ENCODE results near the gene JMJD1C.

Gene JMJD1C

DNA sequence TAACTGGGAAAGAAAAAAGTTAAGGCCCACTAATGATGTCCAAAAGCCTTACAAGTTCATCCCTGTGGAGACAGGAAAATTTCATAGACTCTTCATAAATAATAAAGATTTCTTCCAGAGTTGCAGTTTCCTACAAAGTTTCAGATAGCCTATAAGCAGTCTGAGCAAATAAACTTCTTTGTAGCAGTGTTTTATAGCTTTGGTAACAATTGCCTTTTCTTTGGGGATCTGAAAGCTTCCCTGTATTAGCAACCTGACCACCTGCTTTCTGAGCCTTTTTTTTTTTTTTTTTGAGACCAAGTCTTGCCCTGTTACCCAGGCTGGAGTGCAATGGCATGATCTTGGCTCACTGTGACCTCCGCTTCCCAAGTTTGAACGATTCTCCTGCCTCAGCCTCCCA lies 182.7 kb downstream of the JMJD1C start:
- Histone ChIP-seq H2BK120ac (ENCODE audit: low read depth, low read length) (no peak overlapping the region), H3K36me3 (ENCODE audit: control insufficient read depth in 1 of 2, insufficient read depth in 2 of 2, low read depth in 1 of 2, low read length in 2 of 2) (no peaks in the 10 kb centered on the region), H3K4ac (ENCODE audit: low read depth in 1 of 2, low read length in 2 of 2) (no peak overlapping the region), H3K9me3 (ENCODE audit: control insufficient read depth, low read length) (no peaks in the 10 kb centered on the region), H4K91ac (ENCODE audit: low read length) (no peak overlapping the region), H3K4me3 (ENCODE audit: insufficient read depth in 1 of 2, low read depth in 1 of 2, low read length in 2 of 2) (no peak overlapping the region), H2AFZ (ENCODE audit: low read depth, low read length) (no peak overlapping the region), H2BK12ac (ENCODE audit: low read length in 2 of 2) (no peak overlapping the region), H2BK15ac (ENCODE audit: low read depth, poor library complexity, severe bottlenecking) (no peak overlapping the region), H3K18ac (ENCODE audit: low read depth in 1 of 2, low read length in 2 of 2) (no peak overlapping the region), H3K4me1 (ENCODE audit: control insufficient read depth, insufficient read depth, low read depth, low read length) (peaks cover 3% of the 10 kb centered on the region), H3K79me1 (replicated peaks; ENCODE audit: low read length, poor library complexity, severe bottlenecking) (peaks cover 15% of the 10 kb centered on the region), H3K27me3 (ENCODE audit: control insufficient read depth in 1 of 2, insufficient read depth in 1 of 2, low read length in 2 of 2) (no peaks in the 10 kb centered on the region), H2BK5ac (ENCODE audit: low read depth, low read length, poor library complexity, severe bottlenecking) (no peak overlapping the region), H2AK5ac (ENCODE audit: low read length, severe bottlenecking) (no peak overlapping the region), H3K4me2 (ENCODE audit: low read length, poor library complexity, severe bottlenecking) (no peak overlapping the region), H3K9ac (ENCODE audit: low read length) (no peak overlapping the region), H4K8ac (ENCODE audit: low read length) (no peak overlapping the region), H3K14ac (ENCODE audit: low read length in 2 of 2) (no peak overlapping the region), H3K23ac (ENCODE audit: low read length in 2 of 2) (no peak overlapping the region), H3K27ac (ENCODE audit: low read length, poor library complexity, severe bottlenecking) (no peak overlapping the region)
- no peak for DNase-seq
- WGBS = no CpG with 5 or more reads among the region's 2 CpGs

GRCh38 chr10:63281967-63282366 lies 183.8 kb downstream of the JMJD1C start:
- Histone ChIP-seq H4K91ac (ENCODE audit: low read length) (no peak overlapping the region), H3K9me3 (ENCODE audit: control insufficient read depth, low read length) (no peaks in the 10 kb centered on the region), H3K79me1 (replicated peaks; ENCODE audit: low read length, poor library complexity, severe bottlenecking) (peaks cover 14% of the 10 kb centered on the region), H4K8ac (ENCODE audit: low read length) (no peak overlapping the region), H2BK5ac (ENCODE audit: low read depth, low read length, poor library complexity, severe bottlenecking) (no peak overlapping the region), H3K36me3 (ENCODE audit: control insufficient read depth in 1 of 2, insufficient read depth in 2 of 2, low read depth in 1 of 2, low read length in 2 of 2) (no peaks in the 10 kb centered on the region), H3K14ac (ENCODE audit: low read length in 2 of 2) (no peak overlapping the region), H3K18ac (ENCODE audit: low read depth in 1 of 2, low read length in 2 of 2) (no peak overlapping the region), H2AFZ (ENCODE audit: low read depth, low read length) (no peak overlapping the region), H2BK15ac (ENCODE audit: low read depth, poor library complexity, severe bottlenecking) (no peak overlapping the region), H3K4ac (ENCODE audit: low read depth in 1 of 2, low read length in 2 of 2) (no peak overlapping the region), H3K27ac (ENCODE audit: low read length, poor library complexity, severe bottlenecking) (no peak overlapping the region), H3K4me3 (ENCODE audit: insufficient read depth in 1 of 2, low read depth in 1 of 2, low read length in 2 of 2) (no peak overlapping the region), H3K9ac (ENCODE audit: low read length) (no peak overlapping the region), H3K4me1 (ENCODE audit: control insufficient read depth, insufficient read depth, low read depth, low read length) (peaks cover 3% of the 10 kb centered on the region), H3K27me3 (ENCODE audit: control insufficient read depth in 1 of 2, insufficient read depth in 1 of 2, low read length in 2 of 2) (no peaks in the 10 kb centered on the region), H2BK12ac (ENCODE audit: low read length in 2 of 2) (no peak overlapping the region), H3K23ac (ENCODE audit: low read length in 2 of 2) (no peak overlapping the region), H3K4me2 (ENCODE audit: low read length, poor library complexity, severe bottlenecking) (no peak overlapping the region), H2BK120ac (ENCODE audit: low read depth, low read length) (no peak overlapping the region), H2AK5ac (ENCODE audit: low read length, severe bottlenecking) (no peak overlapping the region)
- no peak for DNase-seq
- WGBS = 95% methylated on average over 2 of the region's 3 CpGs

DNA sequence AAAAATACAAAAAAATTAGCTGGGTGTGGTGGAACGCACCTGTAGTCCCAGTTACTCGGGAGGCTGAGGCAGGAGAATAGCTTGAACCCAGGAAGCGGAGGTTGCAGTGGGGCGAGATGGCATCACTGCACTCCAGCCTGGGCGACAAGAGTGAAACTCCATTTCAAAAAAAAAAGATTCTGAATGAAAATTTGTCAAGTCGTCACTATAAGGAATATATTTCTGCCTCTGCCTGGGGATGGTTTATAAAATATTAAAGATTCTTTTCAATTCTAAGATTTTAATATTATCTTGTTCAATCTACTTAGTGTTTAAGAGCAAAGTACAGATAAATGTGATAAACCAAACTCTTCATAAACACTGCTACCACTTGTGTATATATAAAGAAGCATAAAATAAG lies 185.4 kb downstream of the JMJD1C start:
- Histone ChIP-seq H2BK12ac (ENCODE audit: low read length in 2 of 2) (no peak overlapping the region), H3K14ac (ENCODE audit: low read length in 2 of 2) (no peak overlapping the region), H3K9ac (ENCODE audit: low read length) (no peak overlapping the region), H2BK120ac (ENCODE audit: low read depth, low read length) (no peak overlapping the region), H2AK5ac (ENCODE audit: low read length, severe bottlenecking) (no peak overlapping the region), H3K18ac (ENCODE audit: low read depth in 1 of 2, low read length in 2 of 2) (no peak overlapping the region), H3K27ac (ENCODE audit: low read length, poor library complexity, severe bottlenecking) (no peak overlapping the region), H3K9me3 (ENCODE audit: control insufficient read depth, low read length) (no peaks in the 10 kb centered on the region), H3K23ac (ENCODE audit: low read length in 2 of 2) (no peak overlapping the region), H4K8ac (ENCODE audit: low read length) (no peak overlapping the region), H3K36me3 (ENCODE audit: control insufficient read depth in 1 of 2, insufficient read depth in 2 of 2, low read depth in 1 of 2, low read length in 2 of 2) (no peaks in the 10 kb centered on the region), H4K91ac (ENCODE audit: low read length) (no peak overlapping the region), H3K4me2 (ENCODE audit: low read length, poor library complexity, severe bottlenecking) (no peak overlapping the region), H2BK15ac (ENCODE audit: low read depth, poor library complexity, severe bottlenecking) (no peak overlapping the region), H3K4ac (ENCODE audit: low read depth in 1 of 2, low read length in 2 of 2) (no peak overlapping the region), H3K4me1 (ENCODE audit: control insufficient read depth, insufficient read depth, low read depth, low read length) (peaks cover 1% of the 10 kb centered on the region), H2AFZ (ENCODE audit: low read depth, low read length) (no peak overlapping the region), H3K27me3 (ENCODE audit: control insufficient read depth in 1 of 2, insufficient read depth in 1 of 2, low read length in 2 of 2) (no peaks in the 10 kb centered on the region), H2BK5ac (ENCODE audit: low read depth, low read length, poor library complexity, severe bottlenecking) (no peak overlapping the region), H3K79me1 (replicated peaks; ENCODE audit: low read length, poor library complexity, severe bottlenecking) (peaks cover 16% of the 10 kb centered on the region), H3K4me3 (ENCODE audit: insufficient read depth in 1 of 2, low read depth in 1 of 2, low read length in 2 of 2) (no peak overlapping the region)
- 99% methylated on average over 5 of the region's 6 CpGs for whole genome bisulfite sequencing
- no peak for DNase-seq

- Histone ChIP-seq H4K8ac (ENCODE audit: low read length) (no peak overlapping the region), H3K36me3 (ENCODE audit: control insufficient read depth in 1 of 2, insufficient read depth in 2 of 2, low read depth in 1 of 2, low read length in 2 of 2) (no peaks in the 10 kb centered on the region), H3K18ac (ENCODE audit: low read depth in 1 of 2, low read length in 2 of 2) (no peak overlapping the region), H3K27me3 (ENCODE audit: control insufficient read depth in 1 of 2, insufficient read depth in 1 of 2, low read length in 2 of 2) (no peaks in the 10 kb centered on the region), H2AK5ac (ENCODE audit: low read length, severe bottlenecking) (no peak overlapping the region), H3K9me3 (ENCODE audit: control insufficient read depth, low read length) (no peaks in the 10 kb centered on the region), H3K79me1 (replicated peaks; ENCODE audit: low read length, poor library complexity, severe bottlenecking) (peaks cover 14% of the 10 kb centered on the region), H2BK12ac (ENCODE audit: low read length in 2 of 2) (no peak overlapping the region), H4K91ac (ENCODE audit: low read length) (no peak overlapping the region), H3K4me3 (ENCODE audit: insufficient read depth in 1 of 2, low read depth in 1 of 2, low read length in 2 of 2) (no peak overlapping the region), H3K4ac (ENCODE audit: low read depth in 1 of 2, low read length in 2 of 2) (no peak overlapping the region), H2BK15ac (ENCODE audit: low read depth, poor library complexity, severe bottlenecking) (no peak overlapping the region), H3K27ac (ENCODE audit: low read length, poor library complexity, severe bottlenecking) (no peak overlapping the region), H3K9ac (ENCODE audit: low read length) (no peak overlapping the region), H3K4me1 (ENCODE audit: control insufficient read depth, insufficient read depth, low read depth, low read length) (peaks cover 7% of the 10 kb centered on the region), H2BK5ac (ENCODE audit: low read depth, low read length, poor library complexity, severe bottlenecking) (no peak overlapping the region), H3K14ac (ENCODE audit: low read length in 2 of 2) (no peak overlapping the region), H2BK120ac (ENCODE audit: low read depth, low read length) (no peak overlapping the region), H2AFZ (ENCODE audit: low read depth, low read length) (no peak overlapping the region), H3K4me2 (ENCODE audit: low read length, poor library complexity, severe bottlenecking) (no peak overlapping the region), H3K23ac (ENCODE audit: low read length in 2 of 2) (no peak overlapping the region)
- 93% methylated on average over 2 of the region's 3 CpGs for WGBS
- DNase-seq = no peak
Measured at GRCh38 chr10:63275094-63275493, 190.7 kb downstream of the JMJD1C start.
